Stimulated activated CD4-positive, alpha-beta T cell treated with anti-CD3 and anti-CD28 coated beads, Interleukin-12 subunit alpha, Interleukin-12 subunit beta, amount 100 ng/mL, for 4 hours (primary cell): ENCODE results near the gene CELA2B.

Experiments used
- DNase-seq: peaks from one replicate; pipeline ENCODE4 v3.0.0-alpha.2; 2020

The CELA2B gene

DNA sequence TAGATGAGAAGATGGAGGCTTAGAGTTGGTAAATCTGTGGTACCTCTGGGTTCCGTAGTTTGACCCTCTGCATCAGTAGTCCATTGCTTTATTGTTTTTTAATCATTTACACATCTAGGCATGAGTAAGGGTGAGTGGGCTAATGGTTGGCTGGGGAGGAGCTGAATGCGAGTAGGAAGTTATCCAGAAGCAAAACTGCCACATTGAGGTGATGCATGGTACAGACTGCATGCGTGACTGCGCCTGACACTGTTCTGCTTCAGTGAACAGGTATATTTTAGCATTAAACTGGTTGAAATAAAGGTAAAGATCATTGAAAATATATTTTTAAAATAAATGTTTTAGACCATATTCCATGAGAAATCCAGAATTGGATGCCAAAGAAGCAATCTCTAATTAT, 55.1 kb downstream of the CELA2B start:
- no peak for DNase-seq

DNA sequence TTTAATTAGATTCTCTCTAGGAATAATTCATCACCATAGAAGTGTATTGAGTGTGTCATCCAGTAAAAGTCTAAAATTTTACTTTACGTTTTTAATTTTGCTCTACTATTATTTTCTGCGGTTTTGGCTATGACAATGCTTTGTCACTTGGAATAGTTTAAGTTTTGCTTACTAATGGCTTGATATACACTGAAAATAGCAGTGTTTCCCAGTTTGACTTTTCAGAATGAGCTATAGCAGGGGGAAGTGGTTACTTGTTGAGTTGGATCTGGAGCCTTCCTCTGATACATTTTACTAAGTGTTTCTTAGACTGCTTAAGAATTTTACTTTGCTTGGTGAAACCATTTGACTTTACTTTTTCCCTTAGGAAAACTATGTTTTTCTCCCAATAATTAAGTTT, 55.8 kb downstream of the CELA2B start:
- DNase-seq = no peak

DNA sequence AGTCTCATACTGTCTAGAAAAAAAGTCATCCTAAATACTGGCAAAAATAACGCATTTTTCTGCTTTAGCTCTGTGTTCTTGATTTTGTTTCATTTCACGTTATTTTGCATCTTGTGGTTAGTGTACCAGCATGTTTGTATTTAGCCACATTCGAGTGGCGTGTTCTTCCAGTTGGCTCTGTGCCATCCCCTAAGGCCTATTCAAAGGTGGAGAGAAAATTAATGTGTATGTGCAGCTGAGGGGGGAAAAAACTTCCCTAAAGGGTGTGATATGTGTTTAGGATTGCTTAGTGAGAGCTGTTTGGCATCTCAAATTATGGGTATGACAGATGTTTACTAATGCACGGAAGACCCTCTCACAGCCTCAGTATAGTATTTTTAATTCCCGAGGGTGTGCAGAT, 62.9 kb downstream of the CELA2B start:
- DNase-seq = no peak

DNA sequence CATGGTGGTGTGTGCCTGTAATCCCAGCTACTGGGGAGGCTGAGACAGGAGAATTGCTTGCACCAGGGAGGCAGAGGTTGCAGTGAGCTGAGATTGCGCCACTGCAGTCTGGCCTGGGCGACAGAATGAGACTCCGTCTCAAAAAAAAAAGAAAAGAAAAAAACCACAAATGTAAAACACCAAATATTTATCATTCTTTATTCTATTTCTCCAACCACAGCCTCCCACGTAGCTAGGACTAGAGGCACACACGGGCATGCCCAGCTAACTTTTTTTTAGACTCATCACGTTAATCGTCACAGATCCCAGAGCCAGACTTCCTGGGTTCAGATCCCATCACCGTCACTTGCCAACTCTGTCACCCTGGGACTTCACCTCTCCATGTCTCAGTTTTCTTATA, 64.3 kb downstream of the CELA2B start:
- DNase-seq = no peak
